Ammon's horn (tissue), 1 donor: ENCODE measurements around the gene CA4.
"Not testable (repeated sequence)": the region's sequence is repeated elsewhere in the genome, so short reads cannot be mapped to it uniquely, and the experiment has no call there.

Experiments
- DNase-seq: peaks from one replicate; pipeline ENCODE4 v3.0.0-alpha.2; 2016; ENCODE audit warnings: low spot score

Gene CA4

GRCh38 chr17:60149691-60150582, at the start of gene CA4:
CA4 (plus strand) TSS chr17:60149973; CDS start chr17:60150035, 62 bp downstream.
- no peak for DNase-seq

- not testable (repeated sequence) for DNase-seq
These were observed 49.2 kb upstream of the CA4 start for GRCh38 chr17:60100577-60100976.

- not testable (repeated sequence) for DNase-seq
These were observed 47.6 kb upstream of the CA4 start for GRCh38 chr17:60102015-60102631.

- DNase-seq = peak; percentile 51
These were observed 47.1 kb upstream of the CA4 start for GRCh38 chr17:60102632-60103096.

GRCh38 chr17:60103957-60104356, 45.8 kb upstream of the CA4 start:
- no peak for DNase-seq

- no peak for DNase-seq
These were observed 43.3 kb upstream of the CA4 start for GRCh38 chr17:60106340-60107059.

GRCh38 chr17:60107526-60108257, 42.1 kb upstream of the CA4 start:
- no peak for DNase-seq

GRCh38 chr17:60108309-60108708, 41.5 kb upstream of the CA4 start:
- DNase-seq = not testable (repeated sequence)

GRCh38 chr17:60108712-60109111, 41.1 kb upstream of the CA4 start:
- DNase-seq = no peak

GRCh38 chr17:60109161-60109560, 40.6 kb upstream of the CA4 start:
- no peak for DNase-seq

GRCh38 chr17:60110586-60110985, 39.2 kb upstream of the CA4 start:
- DNase-seq = no peak

GRCh38 chr17:60111661-60112060, 38.1 kb upstream of the CA4 start:
- not testable (repeated sequence) for DNase-seq

- DNase-seq = not testable (repeated sequence)
These were observed 34.4 kb upstream of the CA4 start for GRCh38 chr17:60115364-60115763.

GRCh38 chr17:60116196-60116595, 33.6 kb upstream of the CA4 start:
- not testable (repeated sequence) for DNase-seq

- DNase-seq = not testable (repeated sequence)
These were observed 30.6 kb upstream of the CA4 start for GRCh38 chr17:60119162-60119561.

- DNase-seq = not testable (repeated sequence)
These were observed 29.7 kb upstream of the CA4 start for GRCh38 chr17:60119807-60120748.

- DNase-seq = no peak
These were observed 22.4 kb upstream of the CA4 start for GRCh38 chr17:60127068-60128064.

- no peak for DNase-seq
These were observed 21.5 kb upstream of the CA4 start for GRCh38 chr17:60128171-60128859.

GRCh38 chr17:60129164-60129563, 20.6 kb upstream of the CA4 start:
- DNase-seq = no peak
